A549 treated with RU486 at 1 μM for 4 hours (cell line): Measurements from ENCODE around the gene VTCN1. TPM values are rescaled to one million over a fixed set of nuclear protein-coding genes. Genes with fewer than 3 reads are reported as not detected.

Source experiments
- total RNA-seq: library from RNA; stranded (reverse); fragments of 200-300 nt; extraction: Qiagen RNA extraction; gene quantifications from 5 replicates; pipeline ENCODE4 v1.2.3, GENCODE V29; 2022; ENCODE audit warnings: low read depth

VTCN1 gene
- total RNA-seq = 0.06 to 0.11 TPM (median 0.07 TPM) in 3 of 5 replicates, not detected in the others

DNA sequence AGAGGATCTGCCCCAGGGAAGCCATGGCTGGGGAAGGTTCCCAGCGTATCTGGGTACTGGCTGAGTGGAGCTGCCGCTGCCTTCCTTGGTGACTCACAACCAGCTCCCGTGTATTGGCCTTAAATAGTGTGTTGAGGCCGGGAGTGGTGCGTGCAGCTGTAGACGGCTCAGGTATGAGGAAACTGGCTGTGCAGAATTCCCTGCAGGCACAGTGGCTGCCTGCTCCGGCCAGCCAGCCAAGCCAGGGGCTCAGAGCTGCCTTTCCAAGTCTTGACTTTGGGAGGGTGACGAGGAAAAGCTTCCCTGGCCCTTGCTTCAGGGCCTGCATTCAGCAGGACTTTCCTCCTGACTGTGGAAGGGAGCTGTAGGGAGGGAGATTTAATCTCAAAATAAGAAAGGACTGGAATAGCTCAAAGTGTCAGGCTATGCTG lies at the start of gene VTCN1:
Gene VTCN1 (minus strand): TSS at position 97 of the 431 bp plus-strand sequence. CDS start 72 bp downstream, at position 25.

GRCh38 chr1:117121589-117122329 lies 89.0 kb downstream of the VTCN1 start, which contains the start of gene TRIM45:
Gene TRIM45, minus strand, starts transcription at chr1:117121749. Its CDS starts 548 bp downstream, at chr1:117121201.

Other genes starting within 250 kb of the VTCN1 start
- 0.13 to 0.43 TPM (median 0.24 TPM) in 5 replicates for gene CD101, start 209.2 kb downstream of the VTCN1 start, total RNA-seq
- gene TTF2, start 150.6 kb downstream of the VTCN1 start, total RNA-seq = 18.1 to 26.7 TPM (median 22.2 TPM) in 5 replicates
- gene TRIM45, start 89.2 kb downstream of the VTCN1 start, total RNA-seq = 0.87 to 1.7 TPM (median 1.4 TPM) in 5 replicates
- 4.6 to 8.8 TPM (median 7.2 TPM) in 5 replicates for gene MAN1A2, start 156.5 kb upstream of the VTCN1 start, total RNA-seq